Activated naive CD4-positive, alpha-beta T cell treated with anti-CD3 and anti-CD28 coated beads for 36 hours (primary cell): ENCODE results near the gene DAZAP1. TPM values are rescaled to one million over a fixed set of nuclear protein-coding genes. Genes with fewer than 3 reads are reported as not detected.

Experiments
- CTCF ChIA-PET: fragments of 350-600 bp; sonication (Branson Sonifier 250); formaldehyde crosslinking; loops from one replicate; lab custom pipeline; 2021; ENCODE audit warnings: antibody characterized with exemption; lab: Charles Lee
- DNase-seq: peaks from one replicate; pipeline ENCODE4 v3.0.0-alpha.2; 2020
- H3K27ac Mint-ChIP-seq: one replicate; pipeline ENCODE4 v1.8.0; 2021; ENCODE audit warnings: mild to moderate bottlenecking, mixed read lengths
- H3K27me3 Mint-ChIP-seq: one replicate; pipeline ENCODE4 v1.8.0; 2021; ENCODE audit warnings: low read depth, mixed read lengths
- H3K36me3 Mint-ChIP-seq: one replicate; pipeline ENCODE4 v1.8.0; 2021; ENCODE audit warnings: low read depth, mixed read lengths
- H3K4me1 Mint-ChIP-seq: one replicate; pipeline ENCODE4 v1.8.0; 2021; ENCODE audit warnings: low read depth, mixed read lengths
- H3K4me3 Mint-ChIP-seq: one replicate; pipeline ENCODE4 v1.8.0; 2021; ENCODE audit warnings: mild to moderate bottlenecking, moderate library complexity, mixed read lengths
- H3K9me3 Mint-ChIP-seq: one replicate; pipeline ENCODE4 v1.8.0; 2021; ENCODE audit warnings: mixed read lengths
- intact Hi-C: fragments of 100-400 bp; cut with micrococcal nuclease; formaldehyde crosslinking; loops from one replicate; pipeline ENCODE4 v1.15.1; 2023
- total RNA-seq, 2 experiments: library from RNA; stranded (reverse); gene quantifications; one replicate each; pipeline ENCODE4 v1.2.3, GENCODE V29; 2021

DAZAP1 gene
- total RNA-seq, 2 experiments from 2014 or later: 253 to 265 TPM

DNA sequence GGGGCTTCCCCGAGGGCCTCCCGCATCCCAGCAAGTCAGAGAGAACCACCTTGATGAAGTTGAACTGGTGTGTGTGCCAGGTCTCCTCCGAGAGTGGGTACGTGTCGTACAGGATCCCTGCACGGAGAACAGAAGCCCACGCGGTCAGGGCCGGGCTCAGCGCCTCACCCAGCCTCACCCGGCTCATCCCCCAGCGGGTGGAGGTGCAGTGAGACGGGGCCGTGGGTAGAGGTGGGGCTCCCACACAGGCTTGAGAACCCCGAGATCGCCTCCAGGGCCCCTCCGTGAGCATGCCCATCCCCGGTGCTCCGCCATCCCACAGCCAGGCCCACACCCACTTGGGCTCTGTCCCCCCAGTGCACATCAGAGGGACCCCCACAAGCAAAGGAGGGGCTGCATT, 8.3 kb upstream of the DAZAP1 start:
- Mint-ChIP-seq H3K27me3 (peaks cover 5% of the 10 kb centered on the region), H3K4me1 (peaks cover 16% of the 10 kb centered on the region), H3K4me3 (no peak overlapping the region), H3K27ac (no peak overlapping the region), H3K9me3 (no peaks in the 10 kb centered on the region), H3K36me3 (no peaks in the 10 kb centered on the region)
- DNase-seq: no peak
- CTCF ChIA-PET: no interaction called here
- intact Hi-C loops: no loop called here

GRCh38 chr19:1399745-1400144, 7.6 kb upstream of the DAZAP1 start:
- peaks cover 16% of the 10 kb centered on the region for H3K4me1 Mint-ChIP-seq
- no peak for DNase-seq
- no peaks in the 10 kb centered on the region for H3K9me3 Mint-ChIP-seq
- peaks cover 5% of the 10 kb centered on the region for H3K27me3 Mint-ChIP-seq
- no peaks in the 10 kb centered on the region for H3K36me3 Mint-ChIP-seq
- no peak overlapping the region for H3K27ac Mint-ChIP-seq
- intact Hi-C loops: loop anchor here (10.0 kb wide), 1 partner anchor 375 kb away; the partner anchor contains the start of genes CNN2, RNU6-2 and TMEM259
- CTCF ChIA-PET: no interaction called here
- H3K4me3 Mint-ChIP-seq: no peak overlapping the region

DNA sequence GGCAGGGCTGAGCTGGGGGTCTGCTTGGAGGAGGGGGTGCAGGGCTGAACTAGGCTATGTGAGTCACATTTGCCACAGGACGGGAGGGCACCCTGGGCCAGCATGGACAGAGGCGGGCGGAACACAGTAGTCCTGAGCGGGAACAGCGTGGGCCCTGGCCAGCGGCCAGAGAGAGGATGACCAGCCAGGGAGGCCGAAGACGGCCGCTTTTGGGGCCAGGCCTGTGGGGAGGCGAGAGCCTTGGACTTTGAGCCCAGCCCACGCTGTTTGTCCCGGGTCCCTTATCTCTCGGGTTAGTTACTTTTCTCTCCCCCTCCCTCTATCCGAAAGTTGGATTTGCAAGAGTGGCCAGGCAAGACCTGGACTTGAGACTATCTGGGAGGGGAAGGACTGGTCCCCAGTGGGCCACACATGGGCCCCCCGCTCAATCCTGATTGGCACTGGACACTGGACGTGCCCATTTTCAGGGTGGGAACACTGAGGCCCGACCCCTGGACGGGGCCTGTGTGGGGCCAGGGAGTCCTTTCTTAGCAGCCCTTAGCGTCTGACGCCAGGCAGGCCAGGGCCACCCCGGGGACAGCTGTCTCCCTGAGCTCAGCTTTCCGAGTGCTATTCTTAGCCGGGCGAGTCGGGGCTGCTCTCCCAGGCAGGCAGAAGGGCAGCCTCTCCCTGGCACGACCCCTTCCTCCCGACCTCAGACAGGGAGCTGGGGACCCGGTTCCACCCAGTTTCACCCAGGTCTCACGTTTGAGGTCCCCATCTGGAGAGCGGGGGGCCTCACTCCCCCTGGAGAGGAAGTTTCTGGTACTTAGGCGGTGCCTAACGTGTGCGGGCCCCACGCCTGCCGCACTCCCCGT, 6.9 kb upstream of the DAZAP1 start:
- peaks cover 5% of the 10 kb centered on the region for H3K27me3 Mint-ChIP-seq
- no peaks in the 10 kb centered on the region for H3K36me3 Mint-ChIP-seq
- H3K4me1 Mint-ChIP-seq: peaks cover 16% of the 10 kb centered on the region
- CTCF ChIA-PET: no interaction called here
- no peak overlapping the region for H3K27ac Mint-ChIP-seq
- DNase-seq: no peak
- no peaks in the 10 kb centered on the region for H3K9me3 Mint-ChIP-seq
- H3K4me3 Mint-ChIP-seq: peak overlapping the region; percentile 64
- intact Hi-C loops: loop anchor here (10.0 kb wide), 1 partner anchor 376 kb away; the partner anchor contains the start of genes CNN2, RNU6-2 and TMEM259

DNA sequence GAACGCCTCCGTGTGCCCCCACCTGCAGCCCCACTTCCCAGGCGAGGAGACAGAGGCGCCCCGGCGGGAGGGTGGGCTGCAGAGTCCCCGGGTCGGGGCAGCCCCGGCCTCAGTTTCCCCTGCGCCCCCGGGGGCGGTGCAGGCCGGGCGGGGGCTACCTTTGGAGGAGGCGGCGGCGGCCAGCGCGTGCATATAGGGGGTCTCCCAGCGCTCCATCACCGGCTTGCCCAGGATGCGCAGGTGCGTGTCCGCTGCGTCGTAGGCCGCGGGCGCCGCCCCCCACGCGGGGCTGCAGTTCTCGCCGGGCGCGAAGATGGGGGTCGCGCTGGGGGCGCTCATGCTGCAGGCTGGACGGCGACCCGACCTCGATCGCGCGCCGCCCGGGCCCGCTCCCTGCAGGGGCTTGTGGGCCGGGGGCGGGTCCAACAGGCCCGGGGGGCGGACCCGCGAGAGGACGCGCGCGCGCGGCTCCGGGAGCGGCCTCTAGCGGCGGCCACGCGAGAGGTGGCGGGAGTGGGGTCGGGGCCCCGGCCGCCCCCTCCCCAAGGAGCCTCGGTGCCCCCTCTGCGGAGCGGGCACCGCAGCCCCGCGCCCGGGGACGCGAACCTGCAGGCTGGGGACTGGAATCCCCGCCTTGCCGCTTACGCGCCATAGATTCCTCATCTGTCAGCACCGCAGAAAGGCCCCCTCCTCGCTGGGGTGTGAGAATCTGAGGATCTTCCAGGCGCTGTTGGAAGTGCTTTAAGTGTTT, 6.1 kb upstream of the DAZAP1 start, which contains the start of gene GAMT:
Gene GAMT (minus strand): TSS at position 405 of the 751 bp plus-strand sequence. CDS start 66 bp downstream, at position 339.
- H3K36me3 Mint-ChIP-seq: no peaks in the 10 kb centered on the region
- H3K27me3 Mint-ChIP-seq: peaks cover 5% of the 10 kb centered on the region
- no peaks in the 10 kb centered on the region for H3K9me3 Mint-ChIP-seq
- intact Hi-C loops: loop anchor here (10.0 kb wide), 1 partner anchor 377 kb away; the partner anchor contains the start of genes CNN2, RNU6-2 and TMEM259
- CTCF ChIA-PET: no interaction called here
- no peak within 1 kb of the TSS for H3K27ac Mint-ChIP-seq
- H3K4me1 Mint-ChIP-seq: peaks cover 13% of the 10 kb centered on the region
- peak within 1 kb of the TSS; percentile 64 for H3K4me3 Mint-ChIP-seq
- DNase-seq: peak; percentile 47

DNA sequence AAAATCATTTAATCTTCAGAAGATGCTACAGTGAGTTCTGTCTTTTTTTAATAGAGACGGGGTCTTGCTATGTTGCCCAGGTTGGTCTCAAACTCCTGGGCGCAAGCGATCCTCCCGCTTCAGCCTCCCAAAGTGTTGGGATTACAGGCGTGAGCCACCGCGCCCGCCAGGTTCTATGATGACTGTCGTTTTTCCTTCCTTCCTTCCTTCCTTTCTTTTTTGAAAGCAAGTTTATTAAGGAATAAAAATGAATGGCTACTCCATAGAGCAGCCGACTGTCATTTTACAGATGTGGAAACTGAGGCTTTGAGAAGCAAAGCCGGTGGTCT, 5.5 kb upstream of the DAZAP1 start:
- CTCF ChIA-PET: no interaction called here
- H3K36me3 Mint-ChIP-seq: no peaks in the 10 kb centered on the region
- no peak for DNase-seq
- intact Hi-C loops: loop anchor here (10.0 kb wide), 1 partner anchor 377 kb away; the partner anchor contains the start of genes CNN2, RNU6-2 and TMEM259
- H3K27ac Mint-ChIP-seq: no peak overlapping the region
- peaks cover 15% of the 10 kb centered on the region for H3K4me1 Mint-ChIP-seq
- H3K4me3 Mint-ChIP-seq: peak overlapping the region; percentile 58
- peaks cover 5% of the 10 kb centered on the region for H3K27me3 Mint-ChIP-seq
- no peaks in the 10 kb centered on the region for H3K9me3 Mint-ChIP-seq

DNA sequence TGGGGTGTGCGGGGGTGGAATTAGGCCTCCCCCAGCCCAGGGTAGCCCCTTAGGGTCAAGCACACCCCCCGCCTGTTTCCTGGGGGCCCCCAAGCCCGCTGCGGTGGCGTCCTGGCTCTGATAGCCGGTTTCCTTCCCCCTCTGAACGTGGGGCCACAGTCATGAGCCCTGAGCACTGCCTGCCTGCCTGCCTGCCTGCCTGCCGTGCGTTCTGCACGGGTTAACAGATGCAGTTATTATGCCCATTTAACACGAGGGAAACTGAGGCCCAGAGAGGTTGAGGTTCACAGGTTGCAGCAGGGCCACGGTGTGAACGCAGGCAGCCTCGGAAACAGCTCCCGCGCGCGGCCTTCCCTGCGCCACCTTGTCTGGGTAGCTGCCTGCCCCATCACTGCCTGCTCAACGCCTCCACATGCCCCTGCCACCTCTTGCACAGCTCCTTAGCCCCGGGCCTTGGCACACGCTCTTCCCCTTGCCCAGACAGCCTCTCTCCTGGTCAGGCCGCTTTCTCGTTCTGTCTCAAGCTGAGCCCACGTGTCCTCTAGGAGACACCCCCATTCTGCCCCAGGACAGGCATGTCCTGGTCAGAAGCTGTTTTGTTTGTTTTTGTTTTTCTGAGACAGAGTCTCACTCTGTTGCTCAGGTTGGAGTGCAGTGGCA, 4.8 kb upstream of the DAZAP1 start:
- Mint-ChIP-seq H3K4me3 (peak overlapping the region; percentile 61), H3K9me3 (no peaks in the 10 kb centered on the region)

GRCh38 chr19:1406774-1407527, 435 bp upstream of the DAZAP1 start:
- peak overlapping the region; percentile 69 for H3K4me3 Mint-ChIP-seq
- H3K4me1 Mint-ChIP-seq: peaks cover 43% of the 10 kb centered on the region
- H3K9me3 Mint-ChIP-seq: no peaks in the 10 kb centered on the region
- CTCF ChIA-PET: no interaction called here
- peaks cover 19% of the 10 kb centered on the region for H3K36me3 Mint-ChIP-seq
- intact Hi-C loops: loop anchor here (1.0 to 10.0 kb wide), 9 partner anchors 24 to 745 kb away; partner anchors contain the start of genes C19orf25, CNN2, FAM174C and KLF16
- H3K27ac Mint-ChIP-seq: peak overlapping the region; percentile 81
- H3K27me3 Mint-ChIP-seq: peaks cover 5% of the 10 kb centered on the region
- DNase-seq: peak; percentile 98

More for the DNA sequence above, 4.8 kb upstream of the DAZAP1 start:
- Mint-ChIP-seq H3K27ac (no peak overlapping the region), H3K4me1 (peaks cover 15% of the 10 kb centered on the region), H3K36me3 (no peaks in the 10 kb centered on the region), H3K27me3 (peaks cover 5% of the 10 kb centered on the region)
- CTCF ChIA-PET: interaction anchor here (1.8 kb wide), 1 partner anchor 35 kb away, joined by 4 read pairs; no protein-coding TSS in a partner anchor
- intact Hi-C loops: loop anchor here (10.0 kb wide), 1 partner anchor 378 kb away; the partner anchor contains the start of genes CNN2, RNU6-2 and TMEM259
- DNase-seq: no peak

- Mint-ChIP-seq H3K27ac (peak overlapping the region; percentile 92), H3K4me1 (peaks cover 51% of the 10 kb centered on the region), H3K4me3 (peak overlapping the region; percentile 92), H3K36me3 (peaks cover 21% of the 10 kb centered on the region), H3K9me3 (no peaks in the 10 kb centered on the region), H3K27me3 (no peaks in the 10 kb centered on the region)
- CTCF ChIA-PET: no interaction called here
- intact Hi-C loops: loop anchor here (5.0 to 10.0 kb wide), 4 partner anchors 244 to 746 kb away; partner anchors contain the start of genes CNN2, KLF16, RNF126 and RNU6-2
- DNase-seq: peak; percentile 65
These were observed 1.2 kb downstream of the DAZAP1 start for GRCh38 chr19:1408300-1409203.

- intact Hi-C loops: loop anchor here (5.0 to 10.0 kb wide), 4 partner anchors 243 to 747 kb away; partner anchors contain the start of genes CNN2, KLF16, RNF126 and RNU6-2
- no peak for DNase-seq
- H3K4me3 Mint-ChIP-seq: peak overlapping the region; percentile 92
- H3K27me3 Mint-ChIP-seq: no peaks in the 10 kb centered on the region
- peaks cover 21% of the 10 kb centered on the region for H3K36me3 Mint-ChIP-seq
- peaks cover 59% of the 10 kb centered on the region for H3K4me1 Mint-ChIP-seq
- CTCF ChIA-PET: no interaction called here
- peak overlapping the region; percentile 92 for H3K27ac Mint-ChIP-seq
- no peaks in the 10 kb centered on the region for H3K9me3 Mint-ChIP-seq
These were observed 2.0 kb downstream of the DAZAP1 start for GRCh38 chr19:1409204-1410005.
